Heart left ventricle (tissue), 16 donors: ENCODE measurements around the gene NFATC2. TPM values are rescaled to one million over a fixed set of nuclear protein-coding genes. Genes with fewer than 3 reads are reported as not detected.

ENCODE experiments used
- ATAC-seq, 4 donors: fragments of 200-7000 bp; cut with Tn5 transposase; one replicate each; pipeline ENCODE4 v1.9.1; 2020 to 2022; ENCODE audit warnings: moderate library complexity in 4 of 4, mild to moderate bottlenecking in 3 of 4, moderate number of reproducible peaks in 1 of 4
- DNase-seq, 5 donors: peaks; one replicate each; pipeline ENCODE4 v3.0.0-alpha.2; 2020
- H3K27ac ChIP-seq, 12 donors: fragments of 200-600 bp; sonication (generic) in 4 of 12; one replicate each; pipeline versions ENCODE4 v1.5.0 to v1.8.0; 2016 to 2022; ENCODE audit warnings: mild to moderate bottlenecking in 2 of 12
- H3K27me3 ChIP-seq, 9 donors: fragments of 200-600 bp; sonication (generic) in 2 of 9; one replicate each; pipeline versions ENCODE4 v1.5.1 to v1.8.0; 2016 to 2022; ENCODE audit warnings: mild to moderate bottlenecking in 3 of 9
- H3K36me3 ChIP-seq, 9 donors: fragments of 200-600 bp; sonication (generic) in 2 of 9; one replicate each; pipeline versions ENCODE4 v1.5.0 to v1.8.0; 2018 to 2022; ENCODE audit warnings: mild to moderate bottlenecking in 2 of 9
- H3K4me1 ChIP-seq, 12 donors: fragments of 200-600 bp; sonication (generic) in 4 of 12; one replicate each; pipeline versions ENCODE4 v1.5.0 to v1.8.0; 2016 to 2022; ENCODE audit warnings: mild to moderate bottlenecking in 3 of 12
- H3K4me3 ChIP-seq, 12 donors: fragments of 200-600 bp; sonication (generic) in 4 of 12; one replicate each; pipeline versions ENCODE4 v1.5.0 to v1.8.0; 2017 to 2022; ENCODE audit warnings: mild to moderate bottlenecking in 9 of 12, moderate library complexity in 4 of 12
- H3K9me3 ChIP-seq, 12 donors: fragments of 200-600 bp; sonication (generic) in 4 of 12; one replicate each; pipeline versions ENCODE4 v1.5.0 to v1.8.0; 2016 to 2022; ENCODE audit warnings: mild to moderate bottlenecking in 1 of 12
- POLR2A ChIP-seq, 2 donors: fragments of 450-650 bp; IDR thresholded peaks; one replicate each; pipeline ENCODE4 v1.6.1; 2017; ENCODE audit warnings: antibody characterized with exemption in 2 of 2, mild to moderate bottlenecking in 2 of 2, moderate library complexity in 2 of 2
- WGBS, 4 donors: extraction: QIAGEN DNeasy Blood & Tissue Kit in 2 of 4; methylation state at CpG; one replicate each; pipeline versions ENCODE4 v1.1.5 to v1.1.7; 2013 to 2018; 5-methylcytosine and 5-hydroxymethylcytosine counted together
- intact Hi-C, 10 donors: fragments of 100-400 bp; cut with DNase I; formaldehyde crosslinking; loops; one replicate each; pipeline versions ENCODE4 v1.11.1 to v1.14.2; 2022
- polyA plus RNA-seq, 2 donors: library from polyadenylated mRNA; stranded (reverse); fragments of 200-250 nt; gene quantifications; one replicate each; pipeline ENCODE4 v1.2.3, GENCODE V29; 2013
- total RNA-seq, 9 donors: library from RNA; depleted of rRNA in 2 of 9; stranded (reverse); fragments of >200 nt in 2 of 9; fragmentation: NEBNext Ultra II Directional in 3 of 9; extraction: Animal tissue kit (Norgen Biotek cat#: 25700) in 3 of 9; gene quantifications; one replicate each; pipeline versions ENCODE4 v1.1.0 to v1.2.4, GENCODE V29; 2016 to 2023
- TF ChIP-seq, protein P1 (sequence below), 12 donors: fragments of 200-600 bp; sonication (generic) in 4 of 12; IDR thresholded peaks; one replicate each; pipeline versions ENCODE4 v1.5.0 to v1.8.0; 2018 to 2022; ENCODE audit warnings: antibody characterized with exemption in 12 of 12, mild to moderate bottlenecking in 5 of 12
- donor health status: ischemic (EF 13 %, LVEDD 7.1; RV severe dilation, severe dysfunction).
- donor health status: healthy with polysubstance abuse.
- donor health status: DM: no; HTN: yes; CAD: no.
- donor health status: DM: no; HTN: no; CAD: no.
- donor health status: ischemic (EF 25% LVEDD 6.9; RV normal size, moderate dysfunction).
- donor health status: ischemic (EF 25% LVEDD 5.7; RV mildly dilated, moderate dysfunction).
- donor health status: healthy.
- donor health status: DM: yes; HTN: yes; CAD: no.
- donor health status: ischemic (EF 35%, LVEDD 5.7; RV mildly dilated, moderate dysfunction).
- donor health status: nonischemic (EF 11% LVEDD 7.7; RV severe dilation, severe dysfunction).
- donor health status: DM: yes; HTN: yes; CAD: no.
- donor health status: PGD.
- donor health status: ischemic (EF 29% LVEDD 5.4; RV normal size, mild dysfunction).
- donor health status: nonischemic (EF 23%, LVEDD 6.1; RV moderate dilation, normal function).

NFATC2 gene
- total and polyA plus RNA-seq, 11 donors, result 0.76 to 7.6 (median 3.2) TPM

DNA sequence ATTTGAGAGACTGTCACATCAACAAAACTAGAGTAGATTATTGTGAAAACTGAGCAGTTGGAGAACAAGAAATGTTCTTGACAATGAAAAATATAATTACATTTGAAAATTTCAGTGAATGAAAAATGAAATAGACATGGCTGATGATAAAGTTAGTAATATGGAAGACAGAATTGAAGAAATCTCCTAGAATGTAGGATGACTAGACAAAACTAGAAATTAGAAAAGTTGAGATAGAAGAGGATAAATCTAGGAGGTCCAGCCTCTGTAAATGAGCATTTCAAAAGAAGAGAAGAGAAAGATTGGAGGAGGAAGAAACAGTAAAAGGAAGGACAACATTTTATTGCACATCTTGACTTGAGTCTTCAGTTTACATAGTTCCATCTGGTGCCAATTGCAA is 178.7 kb downstream of the NFATC2 start:
- H3K27ac ChIP-seq, result no peak overlapping the region
- H3K27me3 ChIP-seq, result no peaks in the 10 kb centered on the region
- TF ChIP-seq, protein P1, sequence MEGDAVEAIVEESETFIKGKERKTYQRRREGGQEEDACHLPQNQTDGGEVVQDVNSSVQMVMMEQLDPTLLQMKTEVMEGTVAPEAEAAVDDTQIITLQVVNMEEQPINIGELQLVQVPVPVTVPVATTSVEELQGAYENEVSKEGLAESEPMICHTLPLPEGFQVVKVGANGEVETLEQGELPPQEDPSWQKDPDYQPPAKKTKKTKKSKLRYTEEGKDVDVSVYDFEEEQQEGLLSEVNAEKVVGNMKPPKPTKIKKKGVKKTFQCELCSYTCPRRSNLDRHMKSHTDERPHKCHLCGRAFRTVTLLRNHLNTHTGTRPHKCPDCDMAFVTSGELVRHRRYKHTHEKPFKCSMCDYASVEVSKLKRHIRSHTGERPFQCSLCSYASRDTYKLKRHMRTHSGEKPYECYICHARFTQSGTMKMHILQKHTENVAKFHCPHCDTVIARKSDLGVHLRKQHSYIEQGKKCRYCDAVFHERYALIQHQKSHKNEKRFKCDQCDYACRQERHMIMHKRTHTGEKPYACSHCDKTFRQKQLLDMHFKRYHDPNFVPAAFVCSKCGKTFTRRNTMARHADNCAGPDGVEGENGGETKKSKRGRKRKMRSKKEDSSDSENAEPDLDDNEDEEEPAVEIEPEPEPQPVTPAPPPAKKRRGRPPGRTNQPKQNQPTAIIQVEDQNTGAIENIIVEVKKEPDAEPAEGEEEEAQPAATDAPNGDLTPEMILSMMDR (IDR thresholded peaks at IDR 0.05), result no peak
- TF ChIP-seq POLR2A (IDR thresholded peaks at IDR 0.05), result no peak
- peaks cover 0 to 23% (median 0%) of the 10 kb centered on the region in 12 donors for H3K9me3 ChIP-seq
- DNase-seq, result no peak
- no peaks in the 10 kb centered on the region for H3K36me3 ChIP-seq
- H3K4me1 ChIP-seq, result peaks cover 0 to 5% (median 0%) of the 10 kb centered on the region in 12 donors
- intact Hi-C loops, result no loop called here
- no peak overlapping the region for H3K4me3 ChIP-seq
- ATAC-seq, result no peak

DNA sequence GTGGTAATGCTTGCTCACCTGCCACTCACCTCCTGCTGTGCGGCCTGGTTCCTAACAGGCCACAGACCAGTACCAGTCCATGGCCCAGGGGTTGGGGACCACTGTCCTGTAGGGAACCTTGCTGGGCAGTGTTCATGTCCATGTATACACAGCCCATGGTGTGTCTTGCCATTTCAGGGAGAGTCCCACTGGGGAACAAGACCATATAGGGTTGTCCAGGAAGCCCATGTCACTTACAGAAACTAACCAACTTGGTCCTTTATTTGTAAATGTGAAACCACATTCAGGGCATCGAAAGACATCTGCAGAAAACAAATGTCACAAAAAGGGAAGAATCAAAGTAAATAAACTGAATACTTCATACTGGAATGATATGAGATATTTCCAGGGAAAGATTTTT is 179.1 kb downstream of the NFATC2 start:
- DNase-seq (no peak), ATAC-seq (no peak)
- Histone ChIP-seq H3K4me1 (peaks cover 0 to 5% (median 0%) of the 10 kb centered on the region in 12 donors), H3K9me3 (peaks cover 0 to 23% (median 0%) of the 10 kb centered on the region in 12 donors), H3K36me3 (no peaks in the 10 kb centered on the region), H3K4me3 (no peak overlapping the region), H3K27ac (no peak overlapping the region), H3K27me3 (no peaks in the 10 kb centered on the region)
- WGBS, 4 donors, result 65 to 69% (median 67%) methylated on average over 2 of the region's 2 CpGs
- TF ChIP-seq, protein P1 (IDR thresholded peaks at IDR 0.05), result no peak
- TF ChIP-seq POLR2A (IDR thresholded peaks at IDR 0.05), result no peak
- intact Hi-C loops, result no loop called here

DNA sequence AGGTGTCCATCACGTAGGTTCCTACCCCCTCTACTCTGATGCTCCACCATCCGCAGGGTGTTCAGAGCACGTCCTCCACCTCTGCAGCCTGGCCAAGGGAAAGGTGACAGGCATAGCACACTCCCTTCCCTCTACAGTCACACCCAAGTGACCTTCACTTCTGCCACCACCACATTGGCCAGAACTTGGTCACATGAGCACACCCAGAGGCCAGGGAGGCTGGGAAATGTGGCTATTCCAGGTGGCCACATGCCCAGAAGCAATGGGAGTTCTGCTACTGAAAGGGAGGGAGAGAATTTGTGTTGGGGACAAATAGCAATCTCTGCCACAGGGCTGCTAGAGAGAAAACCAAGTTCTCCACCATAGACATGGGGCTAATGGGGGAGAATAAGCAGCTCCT is 180.3 kb downstream of the NFATC2 start:
- Histone ChIP-seq H3K36me3 (no peaks in the 10 kb centered on the region), H3K9me3 (peaks cover 0 to 23% (median 0%) of the 10 kb centered on the region in 12 donors), H3K27me3 (no peaks in the 10 kb centered on the region), H3K4me3 (no peak overlapping the region), H3K27ac (no peak overlapping the region), H3K4me1 (peaks cover 0 to 5% (median 0%) of the 10 kb centered on the region in 12 donors)
- DNase-seq, result no peak
- TF ChIP-seq, protein P1 (IDR thresholded peaks at IDR 0.05), result no peak
- TF ChIP-seq POLR2A (IDR thresholded peaks at IDR 0.05), result no peak
- intact Hi-C loops, result no loop called here
- ATAC-seq, result no peak
- WGBS, 4 donors, result 89 to 98% (median 93%) methylated on average over 3 of the region's 3 CpGs

DNA sequence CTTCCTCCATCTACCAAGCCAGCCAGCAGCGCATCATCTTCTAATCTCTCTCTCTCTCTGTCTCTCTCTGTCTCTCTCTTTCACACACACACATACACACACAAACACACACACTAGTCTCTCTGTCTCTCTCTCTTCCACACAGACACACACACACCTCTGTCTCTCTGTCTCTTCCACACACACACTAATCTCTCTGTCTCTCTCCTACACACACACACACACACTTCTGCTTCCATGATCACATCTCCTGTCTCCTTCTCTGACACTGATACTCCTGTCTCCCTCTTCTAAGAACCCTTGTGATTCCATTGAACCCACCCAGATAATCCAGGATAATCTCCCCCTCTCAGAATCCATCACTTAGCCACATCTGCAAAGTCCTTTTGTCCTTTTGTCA is 181.3 kb downstream of the NFATC2 start:
- no peak for TF ChIP-seq POLR2A (IDR thresholded peaks at IDR 0.05)
- TF ChIP-seq, protein P1 (IDR thresholded peaks at IDR 0.05), result no peak
- Histone ChIP-seq H3K4me1 (no peaks in the 10 kb centered on the region), H3K27me3 (no peaks in the 10 kb centered on the region), H3K36me3 (no peaks in the 10 kb centered on the region), H3K9me3 (peaks cover 0 to 23% (median 0%) of the 10 kb centered on the region in 12 donors), H3K27ac (no peak overlapping the region), H3K4me3 (no peak overlapping the region)
- DNase-seq, result no peak
- intact Hi-C loops, result no loop called here
- 93 to 97% (median 94%) methylated on average over 1 of the region's 1 CpG for WGBS, 4 donors
- no peak for ATAC-seq
